ENCODE measurements around the gene TMEM135. TPM values are rescaled to one million over a fixed set of nuclear protein-coding genes. Genes with fewer than 3 reads are reported as not detected.

The TMEM135 gene
- total RNA-seq, 1 donor from 2014 or later = 22.3 TPM

- no peak for ATAC-seq
- Histone ChIP-seq H3K4me1 (no peaks in the 10 kb centered on the region), H3K27ac (no peak overlapping the region), H3K27me3 (ENCODE audit: low read depth) (no peaks in the 10 kb centered on the region), H3K4me3 (no peak overlapping the region), H3K36me3 (no peaks in the 10 kb centered on the region), H3K9me3 (peaks cover 10% of the 10 kb centered on the region)
- intact Hi-C loops (cut with DNase I) = no loop called here
- no peak for DNase-seq
- TF ChIP-seq CTCF (IDR thresholded peaks at IDR 0.05) = no peak
These were observed 194.6 kb downstream of the TMEM135 start for GRCh38 chr11:87232320-87232719.

- Histone ChIP-seq H3K27me3 (ENCODE audit: low read depth) (no peaks in the 10 kb centered on the region), H3K4me3 (no peak overlapping the region), H3K4me1 (no peaks in the 10 kb centered on the region), H3K9me3 (peaks cover 10% of the 10 kb centered on the region), H3K27ac (no peak overlapping the region), H3K36me3 (no peaks in the 10 kb centered on the region)
- no peak for TF ChIP-seq CTCF (IDR thresholded peaks at IDR 0.05)
- ATAC-seq (no peak), DNase-seq (no peak)
- intact Hi-C loops (cut with DNase I) = no loop called here
These were observed 197.6 kb downstream of the TMEM135 start for GRCh38 chr11:87235366-87235765.

DNA sequence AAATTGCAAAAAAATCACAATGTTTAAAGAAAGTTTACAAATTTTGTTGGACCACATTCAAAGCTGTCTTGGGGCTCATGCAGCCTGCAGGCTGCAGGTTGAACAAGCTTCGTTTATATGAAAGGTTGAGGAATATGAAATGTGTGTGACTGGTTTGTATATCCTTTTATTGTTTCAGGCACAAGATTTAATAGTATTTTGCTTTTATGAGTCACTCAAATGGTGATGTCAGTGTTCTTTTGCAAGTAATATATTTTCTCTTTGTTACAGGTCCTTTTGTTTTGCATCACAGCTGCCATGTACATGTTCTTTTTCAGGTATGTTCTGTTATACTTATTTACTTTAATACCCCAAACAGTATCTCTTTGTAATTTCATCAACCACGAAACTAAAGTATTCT lies 198.6 kb downstream of the TMEM135 start:
- Histone ChIP-seq H3K4me3 (no peak overlapping the region), H3K27ac (no peak overlapping the region), H3K27me3 (ENCODE audit: low read depth) (no peaks in the 10 kb centered on the region), H3K36me3 (no peaks in the 10 kb centered on the region), H3K9me3 (peaks cover 10% of the 10 kb centered on the region), H3K4me1 (no peaks in the 10 kb centered on the region)
- TF ChIP-seq CTCF (IDR thresholded peaks at IDR 0.05) = no peak
- no peak for ATAC-seq
- intact Hi-C loops (cut with DNase I) = no loop called here
- no peak for DNase-seq

- no peaks in the 10 kb centered on the region for H3K9me3 ChIP-seq
- H3K27ac ChIP-seq = no peak overlapping the region
- no peaks in the 10 kb centered on the region for H3K4me1 ChIP-seq
- no peak for DNase-seq
- ATAC-seq = no peak
- no peaks in the 10 kb centered on the region for H3K36me3 ChIP-seq
- H3K4me3 ChIP-seq = no peak overlapping the region
- no peaks in the 10 kb centered on the region for H3K27me3 ChIP-seq (ENCODE audit: low read depth)
- intact Hi-C loops (cut with DNase I) = no loop called here
- TF ChIP-seq CTCF (IDR thresholded peaks at IDR 0.05) = no peak
These were observed 201.3 kb downstream of the TMEM135 start for GRCh38 chr11:87239001-87239400.

GRCh38 chr11:87239531-87239930 lies 201.8 kb downstream of the TMEM135 start:
- no peak for ATAC-seq
- DNase-seq = no peak

More at GRCh38 chr11:87239531-87239930, 201.8 kb downstream of the TMEM135 start:
- Histone ChIP-seq H3K4me3 (no peak overlapping the region), H3K9me3 (no peaks in the 10 kb centered on the region), H3K27me3 (ENCODE audit: low read depth) (no peaks in the 10 kb centered on the region), H3K36me3 (no peaks in the 10 kb centered on the region), H3K27ac (no peak overlapping the region), H3K4me1 (no peaks in the 10 kb centered on the region)
- no peak for TF ChIP-seq CTCF (IDR thresholded peaks at IDR 0.05)
- intact Hi-C loops (cut with DNase I) = no loop called here
